Lung (tissue), 12 donors: ENCODE measurements around the gene HIKESHI. TPM values are rescaled to one million over a fixed set of nuclear protein-coding genes. Genes with fewer than 3 reads are reported as not detected.

Experiments used
- ATAC-seq: fragments of 200-7000 bp; cut with Tn5 transposase; one replicate; pipeline ENCODE4 v1.9.1; 2020; ENCODE audit warnings: moderate number of reproducible peaks; ENCODE audit not compliant: insufficient read depth, low FRiP score
- DNase-seq, 3 donors: peaks; one replicate each; pipeline ENCODE4 v3.0.0-alpha.2; 2013 to 2017
- H3K27ac ChIP-seq, 2 donors: one replicate each; pipeline ENCODE4 v1.5.1; 2013; ENCODE audit warnings: mild to moderate bottlenecking in 2 of 2, moderate library complexity in 2 of 2, control low read depth in 1 of 2, inconsistent platforms in 1 of 2, low read depth in 1 of 2, low read length in 1 of 2
- H3K27me3 ChIP-seq, 3 donors: one replicate each; pipeline ENCODE4 v1.5.1; 2013; ENCODE audit warnings: low read length in 2 of 3; ENCODE audit not compliant: control insufficient read depth in 3 of 3, insufficient read depth in 3 of 3
- H3K36me3 ChIP-seq, 4 donors: one replicate each; pipeline ENCODE4 v1.5.1; 2013; ENCODE audit warnings: low read length in 4 of 4, mild to moderate bottlenecking in 1 of 4, moderate library complexity in 1 of 4; ENCODE audit not compliant: control insufficient read depth in 4 of 4, insufficient read depth in 4 of 4
- H3K4me1 ChIP-seq, 5 donors: one replicate each; pipeline ENCODE4 v1.5.1; 2013; ENCODE audit warnings: low read length in 5 of 5, mild to moderate bottlenecking in 2 of 5, moderate library complexity in 1 of 5; ENCODE audit not compliant: control insufficient read depth in 5 of 5, insufficient read depth in 5 of 5
- H3K4me3 ChIP-seq: one replicate; pipeline ENCODE4 v1.5.1; 2013; ENCODE audit warnings: mild to moderate bottlenecking, control low read depth, moderate library complexity
- H3K9ac ChIP-seq, 2 donors: one replicate each; pipeline ENCODE4 v1.5.1; 2013; ENCODE audit warnings: low read length in 2 of 2, control low read depth in 1 of 2; ENCODE audit not compliant: insufficient read depth in 1 of 2
- H3K9me3 ChIP-seq, 4 donors: one replicate each; pipeline ENCODE4 v1.5.1; 2013; ENCODE audit warnings: low read length in 3 of 4, mild to moderate bottlenecking in 1 of 4, moderate library complexity in 1 of 4; ENCODE audit not compliant: control insufficient read depth in 4 of 4, insufficient read depth in 3 of 4
- WGBS, 2 donors: extraction: QIAGEN DNeasy Blood & Tissue Kit; methylation state at CpG; one replicate each; pipeline ENCODE4 v1.1.7; 2013; 5-methylcytosine and 5-hydroxymethylcytosine counted together
- polyA plus RNA-seq, 2 donors: library from polyadenylated mRNA; stranded (reverse); fragments of 200-250 nt; gene quantifications; one replicate each; pipeline ENCODE4 v1.2.1, GENCODE V29; 2013
- total RNA-seq, 2 donors: library from RNA; depleted of rRNA in 1 of 2; stranded (reverse); fragments of >200 nt in 1 of 2; gene quantifications; one replicate each; pipeline ENCODE4 v1.2.1, GENCODE V29; 2014 to 2021
- TF ChIP-seq, protein P1 (sequence below): IDR thresholded peaks from 2 replicates; pipeline ENCODE4 v1.5.1; 2012; ENCODE audit warnings: mild to moderate bottlenecking; ENCODE audit errors: control extremely low read depth, extremely low read depth
- donor health status: control.
- donor health status: control.
- donor health status: Bipolar disorder and iron deficiency.
- donor health status: healthy.
- donor health status: DM: yes; HTN: yes; CAD: no.

Gene HIKESHI
- total and polyA plus RNA-seq, 4 donors = 27.0 to 37.1 (median 32.6) TPM

DNA sequence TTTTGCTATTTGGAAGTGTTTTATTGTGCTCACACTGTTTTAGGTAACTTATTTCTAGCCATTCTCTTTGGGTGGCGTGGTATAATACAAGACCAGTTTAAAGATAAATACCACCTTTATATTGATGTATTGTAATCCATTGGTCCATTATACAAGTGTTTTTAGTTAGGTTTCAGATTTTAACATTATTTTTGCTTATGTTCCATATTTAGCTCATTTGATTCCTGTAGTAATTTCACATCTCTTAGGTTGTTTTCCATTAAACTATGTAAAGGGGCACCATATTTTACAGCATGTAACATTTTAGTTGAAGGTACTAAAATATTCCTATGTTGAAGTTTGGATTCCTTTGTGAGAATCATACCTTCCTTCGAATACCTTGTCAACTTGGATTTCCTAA lies 37.4 kb upstream of the HIKESHI start:
- H3K36me3 ChIP-seq = peaks cover 9 to 32% (median 19%) of the 10 kb centered on the region in 4 donors
- no peak overlapping the region for H3K27ac ChIP-seq
- ATAC-seq (no peak), DNase-seq (no peak)
- H3K9ac ChIP-seq = no peak overlapping the region
- no peaks in the 10 kb centered on the region for H3K9me3 ChIP-seq
- TF ChIP-seq, protein P1, sequence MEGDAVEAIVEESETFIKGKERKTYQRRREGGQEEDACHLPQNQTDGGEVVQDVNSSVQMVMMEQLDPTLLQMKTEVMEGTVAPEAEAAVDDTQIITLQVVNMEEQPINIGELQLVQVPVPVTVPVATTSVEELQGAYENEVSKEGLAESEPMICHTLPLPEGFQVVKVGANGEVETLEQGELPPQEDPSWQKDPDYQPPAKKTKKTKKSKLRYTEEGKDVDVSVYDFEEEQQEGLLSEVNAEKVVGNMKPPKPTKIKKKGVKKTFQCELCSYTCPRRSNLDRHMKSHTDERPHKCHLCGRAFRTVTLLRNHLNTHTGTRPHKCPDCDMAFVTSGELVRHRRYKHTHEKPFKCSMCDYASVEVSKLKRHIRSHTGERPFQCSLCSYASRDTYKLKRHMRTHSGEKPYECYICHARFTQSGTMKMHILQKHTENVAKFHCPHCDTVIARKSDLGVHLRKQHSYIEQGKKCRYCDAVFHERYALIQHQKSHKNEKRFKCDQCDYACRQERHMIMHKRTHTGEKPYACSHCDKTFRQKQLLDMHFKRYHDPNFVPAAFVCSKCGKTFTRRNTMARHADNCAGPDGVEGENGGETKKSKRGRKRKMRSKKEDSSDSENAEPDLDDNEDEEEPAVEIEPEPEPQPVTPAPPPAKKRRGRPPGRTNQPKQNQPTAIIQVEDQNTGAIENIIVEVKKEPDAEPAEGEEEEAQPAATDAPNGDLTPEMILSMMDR = no peak
- 98 to 99% methylated on average over 2 of the region's 2 CpGs for WGBS, 2 donors
- no peak overlapping the region for H3K4me3 ChIP-seq
- H3K27me3 ChIP-seq = no peaks in the 10 kb centered on the region
- H3K4me1 ChIP-seq = no peaks in the 10 kb centered on the region

DNA sequence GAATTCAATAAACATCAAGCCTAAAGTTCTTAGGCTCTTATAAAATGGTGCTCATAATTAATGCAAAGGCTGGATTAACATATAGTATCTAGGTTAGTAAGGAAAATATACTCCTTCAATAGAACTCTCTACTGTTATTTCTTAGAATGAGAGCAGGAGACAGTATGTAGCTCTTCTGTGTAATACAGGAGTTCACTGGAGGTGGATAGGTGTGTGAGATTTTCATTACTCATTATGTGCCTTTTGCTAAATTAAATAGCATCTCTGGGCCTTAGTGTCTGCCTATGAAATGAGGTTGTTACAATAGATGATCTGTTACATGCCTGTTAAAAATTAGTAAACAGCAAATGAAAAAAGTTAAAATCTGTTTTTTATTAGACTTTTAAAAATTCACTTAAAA lies 36.8 kb upstream of the HIKESHI start:
- H3K27ac ChIP-seq = no peak overlapping the region
- peaks cover 9 to 30% (median 19%) of the 10 kb centered on the region in 4 donors for H3K36me3 ChIP-seq
- DNase-seq (no peak), ATAC-seq (no peak)
- no peaks in the 10 kb centered on the region for H3K9me3 ChIP-seq
- H3K4me1 ChIP-seq = no peaks in the 10 kb centered on the region
- no peak overlapping the region for H3K9ac ChIP-seq
- TF ChIP-seq, protein P1 = no peak
- no peak overlapping the region for H3K4me3 ChIP-seq
- no peaks in the 10 kb centered on the region for H3K27me3 ChIP-seq

DNA sequence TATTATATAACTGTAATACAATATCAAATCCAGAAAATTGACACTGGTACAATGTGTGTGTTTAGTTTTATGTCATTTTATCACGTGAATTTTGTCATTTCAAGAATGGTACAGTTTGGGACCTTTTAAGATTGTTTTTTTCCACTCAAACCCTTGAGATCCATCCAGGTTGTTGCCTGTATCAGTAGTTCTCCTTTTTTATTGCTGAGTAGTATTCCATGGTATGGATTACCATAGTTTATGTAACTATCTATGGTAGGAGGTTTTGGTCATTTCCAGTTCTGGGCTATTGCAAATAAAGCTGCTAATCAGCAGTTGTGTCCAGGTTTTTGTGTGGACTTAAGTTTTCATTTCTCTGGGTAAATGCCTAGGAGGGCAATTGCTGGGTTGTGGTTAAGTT lies 32.4 kb upstream of the HIKESHI start:
- Histone ChIP-seq H3K36me3 (peaks cover 4 to 20% (median 8%) of the 10 kb centered on the region in 4 donors), H3K9ac (no peak overlapping the region), H3K4me1 (no peaks in the 10 kb centered on the region), H3K27ac (no peak overlapping the region), H3K4me3 (no peak overlapping the region), H3K9me3 (no peaks in the 10 kb centered on the region), H3K27me3 (no peaks in the 10 kb centered on the region)
- DNase-seq (no peak), ATAC-seq (no peak)
- 92 to 95% methylated on average over 1 of the region's 1 CpG for WGBS, 2 donors
- TF ChIP-seq, protein P1 = no peak

DNA sequence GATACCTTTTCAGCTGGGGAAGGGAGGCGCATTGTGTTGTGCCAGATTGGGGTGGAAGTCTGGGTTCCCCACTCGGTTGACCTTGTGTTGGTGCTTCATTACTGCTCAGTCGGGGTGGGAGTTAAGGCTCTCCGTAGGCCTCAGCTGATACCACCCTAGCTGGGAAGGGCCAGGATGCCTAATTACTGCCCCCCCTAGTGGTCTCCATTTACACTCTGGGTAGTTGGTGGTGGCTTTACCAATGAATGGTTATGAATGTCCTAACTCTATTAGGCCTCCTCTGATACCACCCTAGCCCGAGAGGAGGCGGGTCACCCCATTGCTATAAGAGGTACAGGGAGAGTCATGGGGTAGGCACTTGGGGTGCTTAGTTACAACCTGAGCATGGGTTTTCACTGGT lies 27.5 kb upstream of the HIKESHI start:
- WGBS, 2 donors = 95 to 97% methylated on average over 6 of the region's 6 CpGs
- Histone ChIP-seq H3K9ac (no peak overlapping the region), H3K4me1 (peaks cover 0 to 6% (median 2%) of the 10 kb centered on the region in 5 donors), H3K27me3 (no peaks in the 10 kb centered on the region), H3K9me3 (no peaks in the 10 kb centered on the region), H3K4me3 (no peak overlapping the region), H3K36me3 (peaks cover 4 to 33% (median 16%) of the 10 kb centered on the region in 4 donors), H3K27ac (no peak overlapping the region)
- TF ChIP-seq, protein P1 = no peak
- no peak for DNase-seq
- ATAC-seq = no peak
